Putamen (tissue), 1 donor: ENCODE measurements around the gene OR3A2.
"Not testable (repeated sequence)": the region's sequence is repeated elsewhere in the genome, so short reads cannot be mapped to it uniquely, and the experiment has no call there.

Source experiments
- DNase-seq: peaks from one replicate; pipeline ENCODE4 v3.0.0-alpha.2; 2016; ENCODE audit warnings: low spot score

Gene OR3A2

DNA sequence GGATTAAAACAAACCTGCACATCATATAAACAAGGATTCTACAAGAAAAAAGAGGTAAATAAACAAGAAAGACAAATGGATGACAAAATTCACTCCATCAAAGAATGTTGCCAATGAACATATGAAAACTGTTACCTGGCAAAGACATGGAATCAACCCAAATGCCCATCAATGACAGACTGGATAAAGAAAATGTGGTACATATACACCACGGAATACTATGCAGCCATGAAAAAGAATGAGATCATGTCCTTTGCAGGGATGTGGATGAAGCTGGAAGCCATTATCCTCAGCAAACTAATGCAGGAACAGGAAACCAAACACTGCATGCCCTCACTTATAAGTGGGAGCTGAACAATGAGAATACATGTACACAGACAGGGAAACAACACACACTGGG lies 92.6 kb downstream of the OR3A2 start:
- not testable (repeated sequence) for DNase-seq

DNA sequence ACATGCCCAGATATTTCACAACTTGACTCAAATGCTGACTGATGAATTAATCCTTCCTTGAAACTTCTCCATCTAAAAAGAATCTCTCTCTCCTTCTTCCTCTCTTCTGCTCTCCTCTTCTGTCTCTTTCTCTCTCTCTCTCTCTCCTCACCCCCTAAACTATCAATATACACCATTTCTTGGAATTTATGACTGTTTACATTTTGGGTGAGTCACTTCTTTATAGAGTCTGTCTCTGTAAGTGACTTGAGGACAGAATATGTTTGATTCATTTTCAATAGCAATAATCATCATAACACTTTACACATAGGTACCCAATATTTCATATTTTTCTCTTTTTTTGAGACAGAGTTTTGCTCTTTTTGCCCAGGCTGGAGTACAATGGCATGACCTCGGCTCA lies 103.2 kb downstream of the OR3A2 start:
- no peak for DNase-seq

DNA sequence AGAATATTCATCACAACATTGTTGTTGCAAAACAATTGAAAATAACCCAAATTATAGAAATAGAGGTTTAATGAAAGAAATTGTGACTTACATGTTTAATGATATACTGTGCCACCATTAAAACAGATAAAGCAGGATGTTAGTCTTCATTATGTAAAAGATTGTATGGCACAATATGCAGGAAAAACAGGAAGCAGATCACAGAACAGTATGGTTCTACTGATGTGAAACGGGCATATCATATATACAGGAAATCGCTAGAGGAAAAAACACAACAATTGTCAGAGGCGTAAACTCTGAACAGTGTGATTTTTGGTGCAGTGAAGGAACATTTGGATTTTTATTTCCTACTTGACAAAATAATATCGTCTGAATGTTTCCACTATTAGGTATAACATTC lies 110.0 kb downstream of the OR3A2 start:
- DNase-seq = no peak

DNA sequence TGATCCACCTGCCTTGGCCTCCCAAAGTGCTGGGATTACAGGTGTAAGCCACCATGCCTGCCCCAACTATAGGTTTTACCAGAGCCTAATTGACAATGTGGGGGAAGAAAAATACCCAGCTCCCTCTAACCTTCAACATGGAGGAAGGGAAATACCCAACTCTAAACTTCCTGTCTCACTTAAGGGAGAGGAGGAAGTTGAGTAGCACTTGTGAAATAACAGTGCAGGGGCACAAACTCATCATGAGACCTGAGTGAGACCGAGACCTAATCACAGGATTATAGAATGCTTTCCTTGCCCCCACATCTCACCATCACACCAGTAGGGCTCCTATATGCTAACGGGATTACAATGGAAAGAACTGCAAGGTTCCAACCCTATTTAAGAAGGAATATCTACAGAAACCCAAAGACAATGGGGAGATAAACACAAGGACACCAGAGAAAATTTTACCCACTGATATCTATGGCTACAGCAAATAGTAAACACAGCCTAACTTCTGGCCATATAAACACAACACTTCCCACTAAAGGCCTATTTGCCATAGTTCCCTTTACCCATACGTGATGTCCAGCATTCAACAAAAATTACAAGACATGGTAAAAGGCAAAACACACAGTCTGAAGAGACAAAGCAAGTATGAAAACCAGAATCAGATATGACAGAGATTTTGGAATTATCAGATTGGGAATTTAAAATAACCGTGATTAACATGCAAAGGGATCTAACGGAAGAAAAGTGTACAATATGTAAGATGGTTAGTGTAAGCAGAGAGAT lies 114.8 kb downstream of the OR3A2 start:
- DNase-seq = no peak

GRCh38 chr17:3260600-3260999 lies 125.5 kb downstream of the OR3A2 start:
- DNase-seq = no peak

GRCh38 chr17:3260163-3260562 lies 125.9 kb downstream of the OR3A2 start:
- no peak for DNase-seq

DNA sequence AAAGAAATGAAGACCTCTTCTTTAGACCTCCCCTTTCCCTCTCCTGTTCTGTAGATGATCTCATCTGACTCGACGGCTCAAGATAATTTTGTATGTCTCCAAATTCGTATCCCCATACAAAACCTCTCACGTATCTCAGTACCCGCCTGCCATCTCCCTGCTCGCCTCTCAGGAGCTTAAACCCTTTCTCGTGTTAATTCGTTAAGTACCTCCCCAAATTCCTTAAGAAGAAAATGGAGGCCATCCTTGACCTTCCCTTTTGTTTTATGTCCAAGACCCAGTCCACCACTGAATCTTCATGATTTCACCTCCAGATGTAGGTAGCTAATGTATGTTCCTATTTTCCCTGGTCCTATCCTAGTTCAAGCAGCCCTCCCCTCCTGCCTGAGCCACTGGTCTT lies 129.5 kb downstream of the OR3A2 start:
- no peak for DNase-seq

GRCh38 chr17:3249013-3249412 lies 137.1 kb downstream of the OR3A2 start:
- not testable (repeated sequence) for DNase-seq

DNA sequence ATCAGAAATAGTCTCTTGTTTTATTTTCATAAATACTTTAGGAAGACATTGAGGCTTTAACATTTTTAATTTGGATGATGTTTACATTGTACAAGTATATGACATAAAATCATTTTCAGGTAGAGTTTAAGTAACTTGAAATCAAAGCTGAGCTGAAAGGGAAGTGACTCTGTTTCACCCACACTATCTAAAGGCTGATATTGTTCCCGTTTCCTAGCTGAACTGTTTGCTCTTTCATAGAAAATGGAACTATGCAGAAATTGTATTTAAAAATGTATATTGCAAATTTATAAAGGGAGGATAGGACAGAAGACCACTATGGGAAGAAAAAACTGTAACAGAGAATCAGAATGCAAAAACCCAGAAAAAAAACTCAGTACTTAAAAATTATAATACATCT lies 141.3 kb downstream of the OR3A2 start:
- not testable (repeated sequence) for DNase-seq

DNA sequence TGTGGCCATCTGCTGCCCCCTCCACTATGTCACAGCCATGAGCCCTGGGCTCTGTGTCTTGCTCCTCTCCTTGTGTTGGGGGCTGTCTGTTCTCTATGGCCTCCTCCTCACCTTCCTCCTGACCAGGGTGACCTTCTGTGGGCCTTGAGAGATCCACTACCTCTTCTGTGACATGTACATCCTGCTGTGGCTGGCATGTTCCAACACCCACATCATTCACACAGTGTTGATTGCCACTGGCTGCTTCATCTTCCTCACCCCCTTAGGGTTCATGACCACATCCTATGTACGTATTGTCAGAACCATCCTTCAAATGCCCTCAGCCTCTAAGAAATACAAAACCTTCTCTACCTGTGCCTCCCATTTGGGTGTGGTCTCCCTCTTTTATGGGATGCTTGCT lies 145.1 kb downstream of the OR3A2 start:
- not testable (repeated sequence) for DNase-seq

- not testable (repeated sequence) for DNase-seq
Observed at GRCh38 chr17:3238685-3239084, 147.4 kb downstream of the OR3A2 start.

- DNase-seq = not testable (repeated sequence)
Observed at GRCh38 chr17:3232300-3232699, 153.8 kb downstream of the OR3A2 start.
